Activated naive CD4-positive, alpha-beta T cell treated with anti-CD3 and anti-CD28 coated beads for 36 hours (primary cell): ENCODE data around the gene LDHAL6A. TPM values are rescaled to one million over a fixed set of nuclear protein-coding genes. Genes with fewer than 3 reads are reported as not detected.
"Not testable (repeated sequence)": the region's sequence is repeated elsewhere in the genome, so short reads cannot be mapped to it uniquely, and the experiment has no call there.

Source experiments
- CTCF ChIA-PET: fragments of 350-600 bp; sonication (Branson Sonifier 250); formaldehyde crosslinking; loops from one replicate; lab custom pipeline; 2021; ENCODE audit warnings: antibody characterized with exemption; lab: Charles Lee
- DNase-seq: peaks from one replicate; pipeline ENCODE4 v3.0.0-alpha.2; 2020
- H3K27ac Mint-ChIP-seq: one replicate; pipeline ENCODE4 v1.8.0; 2021; ENCODE audit warnings: mild to moderate bottlenecking, mixed read lengths
- H3K27me3 Mint-ChIP-seq: one replicate; pipeline ENCODE4 v1.8.0; 2021; ENCODE audit warnings: low read depth, mixed read lengths
- H3K36me3 Mint-ChIP-seq: one replicate; pipeline ENCODE4 v1.8.0; 2021; ENCODE audit warnings: low read depth, mixed read lengths
- H3K4me1 Mint-ChIP-seq: one replicate; pipeline ENCODE4 v1.8.0; 2021; ENCODE audit warnings: low read depth, mixed read lengths
- H3K4me3 Mint-ChIP-seq: one replicate; pipeline ENCODE4 v1.8.0; 2021; ENCODE audit warnings: mild to moderate bottlenecking, moderate library complexity, mixed read lengths
- H3K9me3 Mint-ChIP-seq: one replicate; pipeline ENCODE4 v1.8.0; 2021; ENCODE audit warnings: mixed read lengths
- intact Hi-C: fragments of 100-400 bp; cut with micrococcal nuclease; formaldehyde crosslinking; loops from one replicate; pipeline ENCODE4 v1.15.1; 2023
- total RNA-seq, 2 experiments: library from RNA; stranded (reverse); gene quantifications; one replicate each; pipeline ENCODE4 v1.2.3, GENCODE V29; 2021

Gene LDHAL6A
- total RNA-seq, result under 1 TPM; 0.12 to 0.19 TPM

GRCh38 chr11:18455686-18456372 lies at the start of gene LDHAL6A:
Gene LDHAL6A (plus strand): TSS chr11:18455856. CDS start chr11:18456681, 825 bp downstream.
- intact Hi-C loops, result no loop called here
- Mint-ChIP-seq H3K9me3 (no peaks in the 10 kb centered on the region), H3K4me1 (peaks cover 2% of the 10 kb centered on the region), H3K27me3 (peaks cover 7% of the 10 kb centered on the region), H3K27ac (no peak within 1 kb of the TSS), H3K36me3 (no peaks in the 10 kb centered on the region), H3K4me3 (peak within 1 kb of the TSS; percentile 34)
- peak; percentile 6 for DNase-seq
- CTCF ChIA-PET, result interaction anchor here (1.4 kb wide), 1 partner anchor 17 kb away, joined by 3 read pairs; no protein-coding TSS in a partner anchor

- peaks cover 36% of the 10 kb centered on the region for H3K36me3 Mint-ChIP-seq
- intact Hi-C loops, result loop anchor here (1.0 kb wide), 1 partner anchor 11 kb away; no protein-coding TSS in a partner anchor
- CTCF ChIA-PET, result interaction anchor here (4.7 kb wide), 1 partner anchor 12 kb away, joined by 16 read pairs; the partner anchor contains the start of gene LDHA
- DNase-seq, H3K9me3 Mint-ChIP-seq, H3K4me1 Mint-ChIP-seq, H3K27me3 Mint-ChIP-seq, H3K4me3 Mint-ChIP-seq, H3K27ac Mint-ChIP-seq: not testable (repeated sequence)
Measured at GRCh38 chr11:18407400-18407799, 48.3 kb upstream of the LDHAL6A start.

- Mint-ChIP-seq H3K4me1 (peaks cover 2% of the 10 kb centered on the region), H3K4me3 (no peak overlapping the region), H3K9me3 (no peaks in the 10 kb centered on the region), H3K27ac (no peak overlapping the region), H3K27me3 (no peaks in the 10 kb centered on the region), H3K36me3 (peaks cover 25% of the 10 kb centered on the region)
- DNase-seq, result no peak
- intact Hi-C loops, result no loop called here
- CTCF ChIA-PET, result interaction anchor here (1.3 to 4.7 kb wide), 2 partner anchors 13 to 165 kb away, joined by 3 to 16 read pairs; partner anchors contain the start of gene LDHA
Measured at GRCh38 chr11:18408558-18409291, 46.9 kb upstream of the LDHAL6A start.

GRCh38 chr11:18416459-18416858 lies 39.2 kb upstream of the LDHAL6A start:
- intact Hi-C loops, result no loop called here
- Mint-ChIP-seq H3K4me1 (peaks cover 10% of the 10 kb centered on the region), H3K27ac (no peak overlapping the region), H3K4me3 (no peak overlapping the region), H3K9me3 (no peaks in the 10 kb centered on the region), H3K36me3 (no peaks in the 10 kb centered on the region), H3K27me3 (no peaks in the 10 kb centered on the region)
- DNase-seq, result no peak
- CTCF ChIA-PET, result interaction anchor here (0.7 kb wide), 1 partner anchor 74 kb away, joined by 3 read pairs; no protein-coding TSS in a partner anchor

GRCh38 chr11:18419040-18419439 lies 36.6 kb upstream of the LDHAL6A start:
- intact Hi-C loops, result no loop called here
- DNase-seq, result no peak
- no peaks in the 10 kb centered on the region for H3K36me3 Mint-ChIP-seq
- peaks cover 10% of the 10 kb centered on the region for H3K4me1 Mint-ChIP-seq
- H3K9me3 Mint-ChIP-seq, result no peaks in the 10 kb centered on the region
- no peak overlapping the region for H3K27ac Mint-ChIP-seq
- no peaks in the 10 kb centered on the region for H3K27me3 Mint-ChIP-seq
- H3K4me3 Mint-ChIP-seq, result no peak overlapping the region
- CTCF ChIA-PET, result no interaction called here

GRCh38 chr11:18420067-18420466 lies 35.6 kb upstream of the LDHAL6A start:
- intact Hi-C loops, result no loop called here
- H3K9me3 Mint-ChIP-seq, result no peaks in the 10 kb centered on the region
- CTCF ChIA-PET, result no interaction called here
- no peak for DNase-seq
- peaks cover 10% of the 10 kb centered on the region for H3K4me1 Mint-ChIP-seq
- H3K27ac Mint-ChIP-seq, result no peak overlapping the region
- no peak overlapping the region for H3K4me3 Mint-ChIP-seq
- no peaks in the 10 kb centered on the region for H3K27me3 Mint-ChIP-seq
- no peaks in the 10 kb centered on the region for H3K36me3 Mint-ChIP-seq

GRCh38 chr11:18427240-18427639 lies 28.4 kb upstream of the LDHAL6A start:
- H3K4me1 Mint-ChIP-seq, result peaks cover 8% of the 10 kb centered on the region
- no peaks in the 10 kb centered on the region for H3K27me3 Mint-ChIP-seq
- peaks cover 5% of the 10 kb centered on the region for H3K9me3 Mint-ChIP-seq
- H3K4me3 Mint-ChIP-seq, result no peak overlapping the region
- no peak overlapping the region for H3K27ac Mint-ChIP-seq
- intact Hi-C loops, result no loop called here
- no peaks in the 10 kb centered on the region for H3K36me3 Mint-ChIP-seq
- no peak for DNase-seq
- CTCF ChIA-PET, result interaction anchor here (0.6 kb wide), 1 partner anchor 609 kb away, joined by 3 read pairs; no protein-coding TSS in a partner anchor

- CTCF ChIA-PET, result interaction anchor here (1.5 kb wide), 1 partner anchor 185 kb away, joined by 3 read pairs; no protein-coding TSS in a partner anchor
- no peak overlapping the region for H3K4me3 Mint-ChIP-seq
- peaks cover 13% of the 10 kb centered on the region for H3K9me3 Mint-ChIP-seq
Measured at GRCh38 chr11:18429332-18429731, 26.3 kb upstream of the LDHAL6A start.

GRCh38 chr11:18438691-18439090 lies 17.0 kb upstream of the LDHAL6A start:
- Mint-ChIP-seq H3K27ac (no peak overlapping the region), H3K36me3 (no peaks in the 10 kb centered on the region), H3K4me1 (no peaks in the 10 kb centered on the region), H3K4me3 (no peak overlapping the region), H3K9me3 (peaks cover 3% of the 10 kb centered on the region), H3K27me3 (no peaks in the 10 kb centered on the region)
- CTCF ChIA-PET, result no interaction called here
- intact Hi-C loops, result no loop called here
- no peak for DNase-seq

More at GRCh38 chr11:18429332-18429731, 26.3 kb upstream of the LDHAL6A start:
- DNase-seq, result no peak
- no peaks in the 10 kb centered on the region for H3K27me3 Mint-ChIP-seq
- intact Hi-C loops, result no loop called here
- H3K27ac Mint-ChIP-seq, result no peak overlapping the region
- H3K4me1 Mint-ChIP-seq, result peaks cover 9% of the 10 kb centered on the region
- H3K36me3 Mint-ChIP-seq, result no peaks in the 10 kb centered on the region

GRCh38 chr11:18449251-18449650 lies 6.4 kb upstream of the LDHAL6A start:
- intact Hi-C loops, result no loop called here
- H3K4me1 Mint-ChIP-seq, result no peaks in the 10 kb centered on the region
- H3K9me3 Mint-ChIP-seq, result no peaks in the 10 kb centered on the region
- H3K27me3 Mint-ChIP-seq, result no peaks in the 10 kb centered on the region
- no peak for DNase-seq
- H3K36me3 Mint-ChIP-seq, result no peaks in the 10 kb centered on the region
- CTCF ChIA-PET, result no interaction called here
- no peak overlapping the region for H3K4me3 Mint-ChIP-seq
- no peak overlapping the region for H3K27ac Mint-ChIP-seq

GRCh38 chr11:18452927-18453326 lies 2.7 kb upstream of the LDHAL6A start:
- intact Hi-C loops, result no loop called here
- peaks cover 2% of the 10 kb centered on the region for H3K4me1 Mint-ChIP-seq
- H3K36me3 Mint-ChIP-seq, result no peaks in the 10 kb centered on the region
- no peaks in the 10 kb centered on the region for H3K9me3 Mint-ChIP-seq
- H3K27ac Mint-ChIP-seq, result no peak overlapping the region
- CTCF ChIA-PET, result no interaction called here
- DNase-seq, result no peak
- H3K4me3 Mint-ChIP-seq, result no peak overlapping the region
- H3K27me3 Mint-ChIP-seq, result peaks cover 7% of the 10 kb centered on the region

- no peak overlapping the region for H3K4me3 Mint-ChIP-seq
- no peak overlapping the region for H3K27ac Mint-ChIP-seq
- DNase-seq, result no peak
- CTCF ChIA-PET, result no interaction called here
- peaks cover 2% of the 10 kb centered on the region for H3K4me1 Mint-ChIP-seq
- no peaks in the 10 kb centered on the region for H3K36me3 Mint-ChIP-seq
- H3K9me3 Mint-ChIP-seq, result no peaks in the 10 kb centered on the region
- intact Hi-C loops, result no loop called here
- peaks cover 7% of the 10 kb centered on the region for H3K27me3 Mint-ChIP-seq
Measured at GRCh38 chr11:18457450-18457849, 1.8 kb downstream of the LDHAL6A start.
